WTC11 (cell line): ENCODE data around the gene MUC3A. TPM values are rescaled to one million over a fixed set of nuclear protein-coding genes. Genes with fewer than 3 reads are reported as not detected.
A peak's percentile ranks its signal among the peaks of the same experiment; 100 is the strongest.

Source experiments
- ATAC-seq: fragments of 200-7000 bp; cut with Tn5 transposase; 2 replicates; pipeline ENCODE4 v1.10.0; 2021; ENCODE audit warnings: mild to moderate bottlenecking, moderate library complexity
- CTCF ChIA-PET: fragments of 300-600 bp; sonication (Branson Sonifier 250); formaldehyde crosslinking; loops from one replicate; lab custom pipeline; 2021; ENCODE audit warnings: antibody characterized with exemption; lab: Charles Lee
- POLR2A ChIA-PET: fragments of 350-600 bp; sonication (Branson Sonifier 250); formaldehyde crosslinking; loops from one replicate; lab custom pipeline; 2021; ENCODE audit warnings: antibody characterized with exemption; lab: Charles Lee
- DNase-seq: peaks from one replicate; pipeline ENCODE4 v3.0.0; 2021; ENCODE audit warnings: low spot score
- H3K27ac Mint-ChIP-seq: 2 replicates; pipeline ENCODE4 v1.8.0; 2021; ENCODE audit warnings: mixed read lengths
- H3K27me3 Mint-ChIP-seq: 2 replicates; pipeline ENCODE4 v1.8.0; 2021; ENCODE audit warnings: low read depth, mild to moderate bottlenecking, moderate library complexity, mixed read lengths
- H3K36me3 Mint-ChIP-seq: 2 replicates; pipeline ENCODE4 v1.8.0; 2021; ENCODE audit warnings: mixed read lengths
- H3K4me1 Mint-ChIP-seq: 2 replicates; pipeline ENCODE4 v1.8.0; 2022; ENCODE audit warnings: mixed read lengths
- H3K4me3 Mint-ChIP-seq: 2 replicates; pipeline ENCODE4 v1.8.0; 2021; ENCODE audit warnings: mild to moderate bottlenecking, moderate library complexity, mixed read lengths
- H3K9me3 Mint-ChIP-seq: 2 replicates; pipeline ENCODE4 v1.8.0; 2021; ENCODE audit warnings: mixed read lengths
- ARID4B ChIP-seq: sonication (generic); formaldehyde crosslinking; IDR thresholded peaks from 2 replicates; pipeline ENCODE4 v1.8.0; 2023; ENCODE audit warnings: missing genetic modification reagents, mild to moderate bottlenecking, borderline replicate concordance
- CTCF ChIP-seq: fragments of 200-600 bp; IDR thresholded peaks from 2 replicates; pipeline ENCODE4 v1.8.0; 2022; ENCODE audit warnings: antibody characterized with exemption
- ESRRA ChIP-seq: sonication (generic); formaldehyde crosslinking; IDR thresholded peaks from 2 replicates; pipeline ENCODE4 v1.8.1; 2022; ENCODE audit warnings: mild to moderate bottlenecking, missing genetic modification reagents, borderline replicate concordance
- KAT7 ChIP-seq: sonication (generic); formaldehyde crosslinking; IDR thresholded peaks from 2 replicates; pipeline ENCODE4 v1.8.1; 2023; ENCODE audit warnings: missing genetic modification reagents, mild to moderate bottlenecking, borderline replicate concordance
- RELA ChIP-seq: sonication (generic); formaldehyde crosslinking; IDR thresholded peaks from 2 replicates; pipeline ENCODE4 v1.8.1; 2022; ENCODE audit warnings: missing genetic modification reagents, mild to moderate bottlenecking, borderline replicate concordance
- SP1 ChIP-seq: sonication (generic); formaldehyde crosslinking; conservative IDR thresholded peaks from 2 replicates; pipeline ENCODE4 v1.8.1; 2022; ENCODE audit warnings: missing genetic modification reagents
- ZNF138 ChIP-seq: sonication (generic); formaldehyde crosslinking; conservative IDR thresholded peaks from 2 replicates; pipeline ENCODE4 v1.8.1; 2022; ENCODE audit warnings: mild to moderate bottlenecking, moderate library complexity, missing genetic modification reagents
- ZNF281 ChIP-seq: sonication (generic); formaldehyde crosslinking; IDR thresholded peaks from 2 replicates; pipeline ENCODE4 v1.8.0; 2023; ENCODE audit warnings: mild to moderate bottlenecking, missing genetic modification reagents
- ZNF423 ChIP-seq: fragments of 250-450 bp; sonication (Bioruptor Pico); IDR thresholded peaks from 2 replicates; pipeline ENCODE4 v2.1.2; 2022; ENCODE audit warnings: mild to moderate bottlenecking, moderate library complexity
- total RNA-seq: library from RNA; stranded (reverse); gene quantifications from 3 replicates; pipeline ENCODE4 v1.2.3, GENCODE V29; 2021
- TF ChIP-seq, protein P1 (sequence below): sonication (generic); formaldehyde crosslinking; IDR thresholded peaks from 2 replicates; pipeline ENCODE4 v1.8.1; 2023; ENCODE audit warnings: mild to moderate bottlenecking, missing genetic modification reagents, moderate library complexity
- TF ChIP-seq, protein P2 (sequence below): sonication (generic); formaldehyde crosslinking; IDR thresholded peaks from 2 replicates; pipeline ENCODE4 v1.8.0; 2022; ENCODE audit warnings: mild to moderate bottlenecking, missing genetic modification reagents
- TF ChIP-seq, protein P3 (sequence below): fragments of 250-450 bp; sonication (Bioruptor Pico); IDR thresholded peaks from 2 replicates; pipeline ENCODE4 v1.9.0; 2021; ENCODE audit warnings: mild to moderate bottlenecking, borderline replicate concordance

The MUC3A gene
- total RNA-seq, 1 experiment from 2014 or later, result 50.6 TPM

- no peak for TF ChIP-seq CTCF
- ATAC-seq, result no peak
- Mint-ChIP-seq H3K36me3 (peaks cover 27% of the 10 kb centered on the region), H3K4me3 (no peak overlapping the region), H3K9me3 (peaks cover 21% of the 10 kb centered on the region), H3K27ac (peak overlapping the region; percentile 76; the same call in 1 of the 2 replicates), H3K4me1 (peaks cover 38% of the 10 kb centered on the region), H3K27me3 (peaks cover 3% of the 10 kb centered on the region; the same call in 1 of the 2 replicates)
- DNase-seq, result no peak
- ChIA-PET POLR2A (no interaction called here), CTCF (interaction anchor here (0.5 to 2.0 kb wide), 2 partner anchors 9 to 137 kb away, joined by 3 to 8 read pairs; no protein-coding TSS in a partner anchor)
Measured at GRCh38 chr7:100942045-100942774, 7.1 kb upstream of the MUC3A start.

DNA sequence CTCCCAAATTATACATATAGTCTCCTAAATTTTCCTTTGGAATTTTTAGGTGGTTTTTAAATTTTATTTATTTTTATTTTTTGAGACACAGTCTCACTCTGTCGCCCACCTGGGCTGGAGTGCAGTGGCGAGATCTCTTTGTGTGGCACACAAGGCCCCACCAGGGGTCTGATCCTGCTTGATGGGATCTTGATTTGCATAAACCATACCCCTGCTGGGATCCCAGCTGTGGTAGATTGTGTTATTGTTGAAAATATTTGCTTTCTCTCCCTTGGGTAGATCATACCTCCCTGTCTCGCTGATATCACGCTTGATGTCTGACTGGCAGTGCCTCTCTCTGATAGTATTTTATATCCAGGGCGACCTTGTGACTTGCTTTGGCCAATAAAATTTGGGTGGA, 5.6 kb upstream of the MUC3A start:
- DNase-seq, result no peak
- H3K4me1 Mint-ChIP-seq, result peaks cover 38% of the 10 kb centered on the region
- H3K27ac Mint-ChIP-seq, result no peak overlapping the region; the same call in 1 of the 2 replicates
- H3K27me3 Mint-ChIP-seq, result peaks cover 3% of the 10 kb centered on the region; the same call in 1 of the 2 replicates
- no peak for TF ChIP-seq RELA (CRISPR knock-in tag)
- TF ChIP-seq ESRRA (CRISPR knock-in tag), result no peak
- peak; percentile 99 for TF ChIP-seq ZNF423 (CRISPR knock-in tag)
- peak; percentile 62 for ATAC-seq
- peaks cover 21% of the 10 kb centered on the region for H3K9me3 Mint-ChIP-seq
- ChIA-PET POLR2A (no interaction called here), CTCF (interaction anchor here (1.2 to 2.6 kb wide), 2 partner anchors 22 to 134 kb away, joined by 7 to 14 read pairs; no protein-coding TSS in a partner anchor)
- no peak overlapping the region for H3K4me3 Mint-ChIP-seq
- peaks cover 27% of the 10 kb centered on the region for H3K36me3 Mint-ChIP-seq

DNA sequence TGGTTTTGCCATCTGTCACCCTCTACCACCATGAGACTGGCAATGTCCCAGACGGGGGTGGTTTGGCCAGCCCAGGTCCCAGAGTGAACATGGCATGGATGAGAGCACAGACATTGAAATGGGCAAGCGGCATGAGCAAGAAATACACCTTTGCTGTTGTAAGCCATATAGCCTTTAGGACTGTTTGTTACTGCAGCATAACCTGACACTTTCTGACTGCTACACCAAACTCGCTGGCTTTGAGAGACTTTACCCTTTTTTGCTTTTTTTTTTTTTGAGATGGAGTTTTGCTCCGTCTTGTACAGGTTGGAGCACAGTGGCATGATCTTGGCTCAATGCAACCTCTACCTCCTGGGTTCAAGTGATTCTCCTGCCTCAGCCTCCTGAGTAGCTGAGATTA, 5.2 kb upstream of the MUC3A start:
- peaks cover 3% of the 10 kb centered on the region; the same call in 1 of the 2 replicates for H3K27me3 Mint-ChIP-seq
- no peak for TF ChIP-seq ZNF138
- no peak for TF ChIP-seq KAT7 (CRISPR knock-in tag)
- TF ChIP-seq, protein P1, sequence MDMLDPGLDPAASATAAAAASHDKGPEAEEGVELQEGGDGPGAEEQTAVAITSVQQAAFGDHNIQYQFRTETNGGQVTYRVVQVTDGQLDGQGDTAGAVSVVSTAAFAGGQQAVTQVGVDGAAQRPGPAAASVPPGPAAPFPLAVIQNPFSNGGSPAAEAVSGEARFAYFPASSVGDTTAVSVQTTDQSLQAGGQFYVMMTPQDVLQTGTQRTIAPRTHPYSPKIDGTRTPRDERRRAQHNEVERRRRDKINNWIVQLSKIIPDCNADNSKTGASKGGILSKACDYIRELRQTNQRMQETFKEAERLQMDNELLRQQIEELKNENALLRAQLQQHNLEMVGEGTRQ (CRISPR knock-in tag), result no peak
- TF ChIP-seq, protein P2, sequence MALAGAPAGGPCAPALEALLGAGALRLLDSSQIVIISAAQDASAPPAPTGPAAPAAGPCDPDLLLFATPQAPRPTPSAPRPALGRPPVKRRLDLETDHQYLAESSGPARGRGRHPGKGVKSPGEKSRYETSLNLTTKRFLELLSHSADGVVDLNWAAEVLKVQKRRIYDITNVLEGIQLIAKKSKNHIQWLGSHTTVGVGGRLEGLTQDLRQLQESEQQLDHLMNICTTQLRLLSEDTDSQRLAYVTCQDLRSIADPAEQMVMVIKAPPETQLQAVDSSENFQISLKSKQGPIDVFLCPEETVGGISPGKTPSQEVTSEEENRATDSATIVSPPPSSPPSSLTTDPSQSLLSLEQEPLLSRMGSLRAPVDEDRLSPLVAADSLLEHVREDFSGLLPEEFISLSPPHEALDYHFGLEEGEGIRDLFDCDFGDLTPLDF (CRISPR knock-in tag), result no peak
- 0 out of 2 replicates have a peak, but pooled peaks have one; percentile 25 for TF ChIP-seq SP1 (CRISPR knock-in tag)
- TF ChIP-seq, protein P3, sequence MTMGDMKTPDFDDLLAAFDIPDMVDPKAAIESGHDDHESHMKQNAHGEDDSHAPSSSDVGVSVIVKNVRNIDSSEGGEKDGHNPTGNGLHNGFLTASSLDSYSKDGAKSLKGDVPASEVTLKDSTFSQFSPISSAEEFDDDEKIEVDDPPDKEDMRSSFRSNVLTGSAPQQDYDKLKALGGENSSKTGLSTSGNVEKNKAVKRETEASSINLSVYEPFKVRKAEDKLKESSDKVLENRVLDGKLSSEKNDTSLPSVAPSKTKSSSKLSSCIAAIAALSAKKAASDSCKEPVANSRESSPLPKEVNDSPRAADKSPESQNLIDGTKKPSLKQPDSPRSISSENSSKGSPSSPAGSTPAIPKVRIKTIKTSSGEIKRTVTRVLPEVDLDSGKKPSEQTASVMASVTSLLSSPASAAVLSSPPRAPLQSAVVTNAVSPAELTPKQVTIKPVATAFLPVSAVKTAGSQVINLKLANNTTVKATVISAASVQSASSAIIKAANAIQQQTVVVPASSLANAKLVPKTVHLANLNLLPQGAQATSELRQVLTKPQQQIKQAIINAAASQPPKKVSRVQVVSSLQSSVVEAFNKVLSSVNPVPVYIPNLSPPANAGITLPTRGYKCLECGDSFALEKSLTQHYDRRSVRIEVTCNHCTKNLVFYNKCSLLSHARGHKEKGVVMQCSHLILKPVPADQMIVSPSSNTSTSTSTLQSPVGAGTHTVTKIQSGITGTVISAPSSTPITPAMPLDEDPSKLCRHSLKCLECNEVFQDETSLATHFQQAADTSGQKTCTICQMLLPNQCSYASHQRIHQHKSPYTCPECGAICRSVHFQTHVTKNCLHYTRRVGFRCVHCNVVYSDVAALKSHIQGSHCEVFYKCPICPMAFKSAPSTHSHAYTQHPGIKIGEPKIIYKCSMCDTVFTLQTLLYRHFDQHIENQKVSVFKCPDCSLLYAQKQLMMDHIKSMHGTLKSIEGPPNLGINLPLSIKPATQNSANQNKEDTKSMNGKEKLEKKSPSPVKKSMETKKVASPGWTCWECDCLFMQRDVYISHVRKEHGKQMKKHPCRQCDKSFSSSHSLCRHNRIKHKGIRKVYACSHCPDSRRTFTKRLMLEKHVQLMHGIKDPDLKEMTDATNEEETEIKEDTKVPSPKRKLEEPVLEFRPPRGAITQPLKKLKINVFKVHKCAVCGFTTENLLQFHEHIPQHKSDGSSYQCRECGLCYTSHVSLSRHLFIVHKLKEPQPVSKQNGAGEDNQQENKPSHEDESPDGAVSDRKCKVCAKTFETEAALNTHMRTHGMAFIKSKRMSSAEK (CRISPR knock-in tag), result no peak
- TF ChIP-seq ARID4B (CRISPR knock-in tag), result no peak
- no peak for TF ChIP-seq ZNF281 (CRISPR knock-in tag)

More for the DNA sequence above, 5.2 kb upstream of the MUC3A start:
- H3K4me1 Mint-ChIP-seq, result peaks cover 41% of the 10 kb centered on the region
- POLR2A ChIA-PET, result interaction anchor here (0.7 kb wide), 1 partner anchor 104 kb away, joined by 3 read pairs; no protein-coding TSS in a partner anchor
- ATAC-seq (no peak), DNase-seq (no peak)
- no peak overlapping the region for H3K4me3 Mint-ChIP-seq
- CTCF ChIA-PET, result interaction anchor here (1.2 to 2.6 kb wide), 2 partner anchors 22 to 133 kb away, joined by 7 to 14 read pairs; no protein-coding TSS in a partner anchor
- peaks cover 21% of the 10 kb centered on the region for H3K9me3 Mint-ChIP-seq
- H3K36me3 Mint-ChIP-seq, result peaks cover 24% of the 10 kb centered on the region
- no peak overlapping the region; the same call in 1 of the 2 replicates for H3K27ac Mint-ChIP-seq
